ENCODE data around the gene COG5. TPM values are rescaled to one million over a fixed set of nuclear protein-coding genes. Genes with fewer than 3 reads are reported as not detected.

COG5 gene
- total RNA-seq, 2 donors from 2014 or later: 50.1 to 102 TPM

- ATAC-seq (no peak), DNase-seq (no peak)
- intact Hi-C loops (cut with DNase I): no loop called here
- Histone ChIP-seq H3K36me3 (replicated peaks in 1 of 2; ENCODE audit: insufficient read depth in 1 of 2, low read depth in 2 of 2) (no peaks in the 10 kb centered on the region), H3K4me3 (no peak overlapping the region), H3K27ac (no peak overlapping the region), H3K27me3 (no peaks in the 10 kb centered on the region), H3K9me3 (no peaks in the 10 kb centered on the region), H3K4me1 (no peaks in the 10 kb centered on the region)
- TF ChIP-seq POLR2A (IDR thresholded peaks at IDR 0.05): no peak
- no peak for TF ChIP-seq CTCF (IDR thresholded peaks at IDR 0.05)
- WGBS, 2 donors: 95 to 97% methylated on average over 4 of the region's 4 CpGs
Measured at GRCh38 chr7:107276220-107276827, 287.4 kb downstream of the COG5 start.

- no peak for TF ChIP-seq CTCF (IDR thresholded peaks at IDR 0.05)
- TF ChIP-seq POLR2A (IDR thresholded peaks at IDR 0.05): no peak
- no peak overlapping the region for H3K27ac ChIP-seq
- no peaks in the 10 kb centered on the region for H3K4me1 ChIP-seq
- H3K27me3 ChIP-seq: no peaks in the 10 kb centered on the region
- WGBS, 2 donors: 85 to 95% methylated on average over 5 of the region's 5 CpGs
- H3K36me3 ChIP-seq (replicated peaks in 1 of 2; ENCODE audit: insufficient read depth in 1 of 2, low read depth in 2 of 2): no peaks in the 10 kb centered on the region
- ATAC-seq (no peak), DNase-seq (no peak)
- intact Hi-C loops (cut with DNase I): no loop called here
- H3K4me3 ChIP-seq: no peak overlapping the region
- no peaks in the 10 kb centered on the region for H3K9me3 ChIP-seq
Measured at GRCh38 chr7:107274506-107274905, 289.2 kb downstream of the COG5 start.

GRCh38 chr7:107269790-107270189 lies 293.9 kb downstream of the COG5 start:
- intact Hi-C loops (cut with DNase I): no loop called here
- Histone ChIP-seq H3K4me3 (no peak overlapping the region), H3K27me3 (no peaks in the 10 kb centered on the region), H3K9me3 (no peaks in the 10 kb centered on the region), H3K27ac (no peak overlapping the region), H3K36me3 (replicated peaks in 1 of 2; ENCODE audit: insufficient read depth in 1 of 2, low read depth in 2 of 2) (no peaks in the 10 kb centered on the region), H3K4me1 (no peaks in the 10 kb centered on the region)
- WGBS, 2 donors: 94 to 97% methylated on average over 3 of the region's 3 CpGs
- TF ChIP-seq CTCF (IDR thresholded peaks at IDR 0.05) (no peak), POLR2A (IDR thresholded peaks at IDR 0.05) (no peak)
- ATAC-seq (no peak), DNase-seq (no peak)

GRCh38 chr7:107268594-107268993 lies 295.1 kb downstream of the COG5 start:
- no peak for DNase-seq
- no peak overlapping the region for H3K27ac ChIP-seq
- H3K36me3 ChIP-seq (replicated peaks in 1 of 2; ENCODE audit: insufficient read depth in 1 of 2, low read depth in 2 of 2): no peaks in the 10 kb centered on the region
- TF ChIP-seq POLR2A (IDR thresholded peaks at IDR 0.05) (no peak), CTCF (IDR thresholded peaks at IDR 0.05) (no peak)
- no peaks in the 10 kb centered on the region for H3K4me1 ChIP-seq
- 89 to 94% methylated on average over 2 of the region's 2 CpGs for WGBS, 2 donors
- no peak for ATAC-seq
- no peaks in the 10 kb centered on the region for H3K27me3 ChIP-seq
- intact Hi-C loops (cut with DNase I): no loop called here
- no peak overlapping the region for H3K4me3 ChIP-seq
- H3K9me3 ChIP-seq: no peaks in the 10 kb centered on the region

- Histone ChIP-seq H3K9me3 (no peaks in the 10 kb centered on the region), H3K36me3 (replicated peaks in 1 of 2; ENCODE audit: insufficient read depth in 1 of 2, low read depth in 2 of 2) (no peaks in the 10 kb centered on the region), H3K27ac (no peak overlapping the region), H3K4me3 (no peak overlapping the region), H3K27me3 (no peaks in the 10 kb centered on the region), H3K4me1 (no peaks in the 10 kb centered on the region)
- TF ChIP-seq CTCF (IDR thresholded peaks at IDR 0.05) (no peak), POLR2A (IDR thresholded peaks at IDR 0.05) (no peak)
- intact Hi-C loops (cut with DNase I): no loop called here
- 60 to 61% methylated on average over 1 of the region's 1 CpG for WGBS, 2 donors
- ATAC-seq (no peak), DNase-seq (no peak)
Measured at GRCh38 chr7:107267138-107267537, 296.6 kb downstream of the COG5 start.
